Aorta (tissue), 5 donors: Measurements from ENCODE around the gene CNTNAP4. TPM values are rescaled to one million over a fixed set of nuclear protein-coding genes. Genes with fewer than 3 reads are reported as not detected.
A peak's percentile ranks its signal among the peaks of the same experiment; 100 is the strongest.

Source experiments
- ATAC-seq: fragments of 200-7000 bp; cut with Tn5 transposase; one replicate; pipeline ENCODE4 v1.9.1; 2022; ENCODE audit warnings: moderate library complexity; ENCODE audit not compliant: low FRiP score
- DNase-seq, 2 donors: peaks; one replicate each; pipeline ENCODE4 v3.0.0-alpha.2; 2020
- H3K27ac ChIP-seq, 2 donors: one replicate each; pipeline ENCODE4 v1.5.1; 2013; ENCODE audit warnings: low read length in 2 of 2, mild to moderate bottlenecking in 2 of 2, moderate library complexity in 2 of 2, control low read depth in 1 of 2, inconsistent platforms in 1 of 2, low read depth in 1 of 2
- H3K27me3 ChIP-seq, 2 donors: one replicate each; pipeline ENCODE4 v1.6.1; 2013; ENCODE audit warnings: control low read depth in 1 of 2, low read length in 1 of 2, mild to moderate bottlenecking in 1 of 2, moderate library complexity in 1 of 2; ENCODE audit not compliant: insufficient read depth in 2 of 2, control insufficient read depth in 1 of 2
- H3K36me3 ChIP-seq, 2 donors: one replicate each; pipeline ENCODE4 v1.6.1; 2013; ENCODE audit warnings: control low read depth in 1 of 2, low read length in 1 of 2, mild to moderate bottlenecking in 1 of 2; ENCODE audit not compliant: insufficient read depth in 2 of 2, control insufficient read depth in 1 of 2
- H3K4me1 ChIP-seq, 2 donors: one replicate each; pipeline ENCODE4 v1.6.1; 2013; ENCODE audit warnings: low read length in 2 of 2, control low read depth in 1 of 2, mild to moderate bottlenecking in 1 of 2, moderate library complexity in 1 of 2; ENCODE audit not compliant: insufficient read depth in 2 of 2, control insufficient read depth in 1 of 2
- H3K4me3 ChIP-seq, 2 donors: one replicate each; pipeline ENCODE4 v1.5.1; 2013; ENCODE audit warnings: low read length in 2 of 2, control low read depth in 1 of 2, mild to moderate bottlenecking in 1 of 2
- H3K9me3 ChIP-seq: one replicate; pipeline ENCODE4 v1.6.1; 2013; ENCODE audit warnings: mild to moderate bottlenecking, low read length; ENCODE audit not compliant: control insufficient read depth
- WGBS, 2 donors: extraction: QIAGEN DNeasy Blood & Tissue Kit; methylation state at CpG; one replicate each; pipeline ENCODE4 v1.1.7; 2013; 5-methylcytosine and 5-hydroxymethylcytosine counted together
- intact Hi-C, 2 donors: fragments of 100-400 bp; cut with DNase I; formaldehyde crosslinking; loops; one replicate each; pipeline versions ENCODE4 v1.14.2 to v1.15.0; 2022
- long read RNA-seq, 2 donors: library from polyadenylated mRNA; unstranded; transcript quantifications; one replicate each; pipeline ENCODE4 v2.0.0, GENCODE V29; 2020 to 2021
- polyA plus RNA-seq, 2 donors: library from polyadenylated mRNA; stranded (reverse); fragments of 200-250 nt; gene quantifications; one replicate each; pipeline ENCODE4 v1.2.3, GENCODE V29; 2013
- total RNA-seq, 2 donors: library from RNA; stranded (reverse); fragmentation: NEBNext Ultra II Directional; extraction: Animal tissue kit (Norgen Biotek cat#: 25700); gene quantifications; one replicate each; pipeline ENCODE4 v1.2.1, GENCODE V29; 2021
- donor health status: healthy with polysubstance abuse.
- donor health status: Bipolar disorder and iron deficiency.
- donor health status: DM: no; HTN: no; CAD: no.
- donor health status: DM: no; HTN: no; CAD: no.
- donor health status: DM: yes; HTN: yes; CAD: no.

The CNTNAP4 gene
- total RNA-seq (not detected), polyA plus RNA-seq (not detected)
- long read RNA-seq, donor 1: 0 reads
- long read RNA-seq, donor 2: 0 reads

DNA sequence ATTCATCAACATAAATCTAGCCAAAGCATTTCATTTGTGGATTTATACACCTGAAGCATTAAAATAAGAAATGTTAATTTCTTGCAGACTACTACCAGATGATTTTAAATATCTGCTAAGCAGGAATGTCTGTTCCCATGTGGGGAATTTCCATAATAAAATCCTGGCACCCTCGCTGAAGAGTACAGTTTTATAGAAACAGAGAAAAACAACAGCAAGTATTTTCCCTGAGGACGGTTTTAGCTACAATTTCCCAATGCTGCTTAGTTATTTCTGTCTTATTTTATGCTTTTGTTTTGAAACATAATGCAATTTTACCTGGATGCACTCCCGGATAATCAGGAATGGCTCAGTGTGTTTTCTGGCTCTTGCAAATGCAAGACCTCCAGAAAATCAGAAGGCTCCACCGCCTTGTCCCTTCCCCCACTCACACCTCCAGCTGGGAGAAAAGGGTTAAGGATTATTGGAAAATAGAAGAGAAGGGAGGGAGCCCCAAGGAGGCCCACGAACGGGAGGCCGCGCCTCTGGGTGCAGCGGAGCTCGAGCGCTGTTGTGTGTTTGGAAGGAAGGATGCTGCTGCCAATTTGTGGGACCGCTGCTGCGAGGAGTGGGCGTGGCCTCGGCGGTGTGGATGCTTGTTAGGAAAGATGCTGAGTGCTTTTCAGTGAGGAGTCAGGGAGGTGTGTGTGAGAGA, at the start of gene CNTNAP4:
CNTNAP4 (plus strand) TSS at position 657 of the 694 bp plus-strand sequence. CDS start 262 bp downstream, outside the sequence.
- Histone ChIP-seq H3K27ac (no peak within 1 kb of the TSS), H3K4me1 (no peaks in the 10 kb centered on the region), H3K4me3 (no peak within 1 kb of the TSS), H3K36me3 (no peaks in the 10 kb centered on the region), H3K27me3 (no peaks in the 10 kb centered on the region), H3K9me3 (no peaks in the 10 kb centered on the region)
- 3 to 5% methylated on average over 15 to 16 of the region's 16 CpGs for WGBS, 2 donors
- intact Hi-C loops: no loop called here
- DNase-seq (peak in 1 of 2 donors; percentile 72), ATAC-seq (no peak)

DNA sequence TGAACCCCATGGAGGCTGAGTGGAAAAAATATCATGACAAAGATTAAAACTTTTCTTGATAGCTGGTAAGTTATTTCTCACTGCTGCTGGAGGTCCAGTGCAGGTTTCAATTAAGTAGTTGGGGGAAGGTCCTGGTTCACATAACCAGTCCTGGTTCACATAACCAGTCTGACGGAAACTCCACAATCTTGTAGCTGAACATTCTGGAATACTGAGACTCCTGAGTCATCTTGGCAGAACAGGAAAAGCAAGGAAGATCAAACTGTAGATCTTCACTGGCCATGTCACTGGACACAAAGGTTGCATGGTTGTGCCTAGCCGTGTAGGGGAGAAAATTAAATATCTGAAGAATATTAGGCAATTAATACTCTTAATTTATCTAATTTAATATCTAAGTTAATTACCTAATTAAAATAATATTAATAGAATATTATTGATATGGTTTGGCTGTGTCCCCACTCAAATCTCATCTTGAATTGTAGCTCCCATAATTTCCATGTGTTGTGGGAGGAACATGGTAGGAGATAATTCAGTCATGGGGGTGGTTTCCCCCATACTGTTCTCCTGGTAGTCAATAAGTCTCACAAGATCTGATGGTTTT, 48.6 kb upstream of the CNTNAP4 start:
- H3K4me1 ChIP-seq: no peaks in the 10 kb centered on the region
- no peak overlapping the region for H3K4me3 ChIP-seq
- DNase-seq (no peak), ATAC-seq (no peak)
- H3K9me3 ChIP-seq: no peaks in the 10 kb centered on the region
- intact Hi-C loops: no loop called here
- H3K36me3 ChIP-seq: no peaks in the 10 kb centered on the region
- no peak overlapping the region for H3K27ac ChIP-seq
- WGBS, 2 donors: 45 to 82% methylated on average over 2 of the region's 2 CpGs
- H3K27me3 ChIP-seq: no peaks in the 10 kb centered on the region

DNA sequence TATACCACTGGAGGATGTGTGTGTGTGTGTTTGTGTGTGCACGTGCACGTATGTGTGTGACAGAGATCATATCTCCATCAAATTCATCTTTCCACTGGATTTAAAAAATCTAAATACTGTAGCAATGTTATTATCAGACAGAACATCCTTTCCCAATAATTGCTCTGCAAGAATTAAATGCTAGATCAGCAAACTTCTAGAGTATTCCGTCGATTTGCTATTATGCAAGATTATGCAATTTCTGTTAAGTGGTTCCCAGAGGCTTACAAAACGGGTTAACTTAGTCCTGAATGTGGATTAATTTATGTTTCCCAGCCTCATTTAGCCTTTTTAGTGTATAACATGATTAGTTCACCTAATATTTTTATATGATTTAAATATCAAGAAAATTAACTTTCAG, 44.5 kb upstream of the CNTNAP4 start:
- ATAC-seq: no peak
- Histone ChIP-seq H3K4me3 (no peak overlapping the region), H3K27ac (no peak overlapping the region), H3K4me1 (no peaks in the 10 kb centered on the region), H3K27me3 (no peaks in the 10 kb centered on the region), H3K36me3 (no peaks in the 10 kb centered on the region), H3K9me3 (no peaks in the 10 kb centered on the region)
- intact Hi-C loops: no loop called here
- no peak for DNase-seq
- WGBS, 2 donors: 68 to 72% methylated on average over 5 of the region's 5 CpGs

DNA sequence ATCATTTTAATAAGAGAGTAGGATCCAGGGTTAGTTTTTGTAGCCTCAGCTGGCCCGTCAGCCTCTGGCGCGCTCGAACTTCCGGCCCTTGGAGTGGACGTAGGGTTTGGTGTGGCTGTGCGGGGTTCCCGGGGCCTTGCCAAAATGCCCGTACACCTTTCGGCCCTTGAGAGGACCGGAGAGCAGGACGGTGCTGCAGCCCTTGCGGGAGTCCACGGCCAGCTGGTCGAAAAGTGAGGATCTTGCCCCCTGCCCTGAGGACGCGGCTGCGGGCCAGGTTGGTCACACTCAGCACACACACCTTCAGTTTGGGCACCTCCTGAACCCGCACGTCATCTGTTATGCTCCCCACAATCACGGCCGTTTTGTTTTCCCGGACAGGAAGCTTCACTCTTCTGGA, 42.2 kb upstream of the CNTNAP4 start:
- no peaks in the 10 kb centered on the region for H3K27me3 ChIP-seq
- H3K4me1 ChIP-seq: no peaks in the 10 kb centered on the region
- ATAC-seq (no peak), DNase-seq (no peak)
- H3K36me3 ChIP-seq: no peaks in the 10 kb centered on the region
- H3K4me3 ChIP-seq: no peak overlapping the region
- no peaks in the 10 kb centered on the region for H3K9me3 ChIP-seq
- intact Hi-C loops: no loop called here
- WGBS, 2 donors: 93 to 94% methylated on average over 23 of the region's 23 CpGs
- no peak overlapping the region for H3K27ac ChIP-seq

DNA sequence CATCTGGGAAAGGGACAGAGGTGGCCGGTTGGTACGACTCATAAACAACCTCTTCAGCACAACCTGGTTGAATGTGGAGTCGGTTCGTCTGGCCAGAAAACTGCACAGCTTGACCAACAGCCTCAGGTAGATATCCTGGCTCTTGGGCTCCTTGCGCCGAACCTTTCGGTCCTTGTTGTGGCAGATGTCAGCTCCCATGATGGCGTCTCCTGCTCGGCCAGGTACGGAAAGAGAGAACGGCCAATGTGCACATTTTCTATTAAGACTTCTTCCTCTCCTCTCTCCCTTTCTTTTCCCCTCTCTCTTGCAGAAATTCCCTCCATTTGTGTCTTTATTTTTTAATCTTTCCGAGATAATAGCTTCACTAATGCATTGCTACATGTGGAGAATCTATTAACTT, 41.8 kb upstream of the CNTNAP4 start:
- DNase-seq (no peak), ATAC-seq (no peak)
- no peaks in the 10 kb centered on the region for H3K4me1 ChIP-seq
- H3K4me3 ChIP-seq: no peak overlapping the region
- no peaks in the 10 kb centered on the region for H3K9me3 ChIP-seq
- no peaks in the 10 kb centered on the region for H3K27me3 ChIP-seq
- intact Hi-C loops: no loop called here
- no peaks in the 10 kb centered on the region for H3K36me3 ChIP-seq
- WGBS, 2 donors: 93 to 97% methylated on average over 12 of the region's 12 CpGs
- H3K27ac ChIP-seq: no peak overlapping the region

DNA sequence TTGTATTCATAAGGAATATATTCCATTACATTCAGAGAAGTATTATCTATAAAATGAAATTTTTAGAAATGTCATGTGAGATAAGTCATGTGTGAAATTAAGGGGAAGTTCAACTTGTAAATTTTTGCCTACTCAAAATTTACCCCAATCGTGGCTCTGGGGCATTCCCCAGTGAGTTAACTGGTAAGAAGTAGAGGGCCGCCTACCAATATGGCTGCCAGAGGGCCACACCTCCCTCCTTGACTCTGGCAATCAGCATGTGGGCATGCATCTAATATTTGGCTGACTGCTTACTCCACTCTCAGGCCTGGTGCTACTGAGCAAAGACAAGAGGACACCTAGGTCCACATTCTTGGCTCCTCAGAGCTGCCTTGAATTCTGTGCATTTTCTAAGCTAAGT, 39.7 kb upstream of the CNTNAP4 start:
- DNase-seq: no peak
- no peaks in the 10 kb centered on the region for H3K4me1 ChIP-seq
- no peaks in the 10 kb centered on the region for H3K36me3 ChIP-seq
- no peaks in the 10 kb centered on the region for H3K27me3 ChIP-seq
- 29 to 70% methylated on average over 2 of the region's 2 CpGs for whole genome bisulfite sequencing, 2 donors
- no peak overlapping the region for H3K27ac ChIP-seq
- intact Hi-C loops: no loop called here
- no peaks in the 10 kb centered on the region for H3K9me3 ChIP-seq
- no peak overlapping the region for H3K4me3 ChIP-seq
- no peak for ATAC-seq

DNA sequence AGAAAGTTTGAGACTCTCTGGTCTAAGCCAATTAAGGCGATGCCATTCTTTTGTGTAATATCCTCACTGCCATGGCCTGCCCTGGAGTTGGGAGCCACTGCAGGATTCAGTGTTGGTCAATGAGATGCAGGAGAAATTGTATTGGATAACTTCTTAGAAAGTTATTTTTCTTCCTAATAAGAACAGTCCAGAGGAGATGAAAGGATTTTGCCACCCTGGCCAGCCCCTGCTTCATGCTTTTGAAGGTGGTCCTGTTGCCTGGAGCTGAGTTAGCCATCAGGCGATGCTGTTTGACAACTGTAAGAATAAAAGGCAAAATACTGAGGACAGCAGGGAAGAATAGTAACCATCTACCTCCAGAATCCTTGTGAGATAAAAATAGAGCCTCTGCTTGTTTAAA, 35.4 kb upstream of the CNTNAP4 start:
- Histone ChIP-seq H3K4me3 (no peak overlapping the region), H3K9me3 (no peaks in the 10 kb centered on the region), H3K27me3 (no peaks in the 10 kb centered on the region), H3K27ac (no peak overlapping the region), H3K4me1 (no peaks in the 10 kb centered on the region), H3K36me3 (no peaks in the 10 kb centered on the region)
- ATAC-seq (no peak), DNase-seq (no peak)
- 86% methylated on average over 2 of the region's 2 CpGs for WGBS, 2 donors
- intact Hi-C loops: no loop called here

DNA sequence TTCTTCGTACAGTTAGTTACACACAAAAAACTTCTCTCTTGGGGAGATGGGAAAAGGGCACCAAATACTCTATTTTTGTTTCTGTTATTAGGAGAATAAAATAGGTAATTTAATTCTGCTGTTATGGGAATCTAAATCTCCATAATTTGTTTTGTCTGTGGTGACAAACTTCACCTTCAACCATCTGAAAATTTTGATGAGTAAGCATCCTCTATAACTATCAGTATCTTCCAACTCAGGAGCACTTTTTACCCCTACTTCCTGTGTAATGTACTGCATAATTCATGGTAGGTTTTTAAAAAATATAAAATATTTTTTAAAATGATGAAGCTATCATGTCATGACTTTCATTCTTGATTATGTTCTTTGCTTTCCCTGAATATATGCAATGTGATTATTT, 33.6 kb upstream of the CNTNAP4 start:
- 64 to 76% methylated on average over 1 of the region's 1 CpG for WGBS, 2 donors
- intact Hi-C loops: no loop called here
- H3K36me3 ChIP-seq: no peaks in the 10 kb centered on the region
- H3K4me1 ChIP-seq: no peaks in the 10 kb centered on the region
- no peak overlapping the region for H3K4me3 ChIP-seq
- ATAC-seq (no peak), DNase-seq (no peak)
- H3K9me3 ChIP-seq: peaks cover 2% of the 10 kb centered on the region
- H3K27ac ChIP-seq: no peak overlapping the region
- H3K27me3 ChIP-seq: no peaks in the 10 kb centered on the region

DNA sequence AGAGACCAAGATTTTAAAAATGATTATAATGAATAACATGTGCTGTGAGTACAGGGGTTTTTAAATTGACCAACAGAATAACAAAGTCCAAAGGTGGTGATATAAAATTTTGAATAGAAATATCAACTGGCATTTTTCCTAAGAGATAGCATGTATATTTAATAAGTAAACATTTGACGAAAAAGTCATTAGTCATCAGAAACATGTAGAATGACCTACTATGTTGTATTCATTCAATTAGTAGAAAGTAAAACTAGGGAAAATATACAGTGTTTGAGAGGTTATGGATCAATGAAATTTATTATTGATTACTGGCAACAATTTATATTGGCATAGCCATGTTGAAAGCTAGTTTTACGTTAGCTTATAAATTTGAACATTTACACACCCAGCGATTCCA, 30.6 kb upstream of the CNTNAP4 start:
- ATAC-seq (no peak), DNase-seq (no peak)
- Histone ChIP-seq H3K4me3 (no peak overlapping the region), H3K27me3 (no peaks in the 10 kb centered on the region), H3K9me3 (peaks cover 2% of the 10 kb centered on the region), H3K4me1 (no peaks in the 10 kb centered on the region), H3K36me3 (no peaks in the 10 kb centered on the region), H3K27ac (no peak overlapping the region)
- intact Hi-C loops: no loop called here
- 60 to 63% methylated on average over 3 of the region's 3 CpGs for WGBS, 2 donors
